GM21786 (cell line): Measurements from ENCODE around the gene DNAI2.

Experiments
- ATAC-seq: cut with Tn5 transposase; IDR thresholded peaks from one replicate; pipeline ENCODE4 v1.9.1; 2021; ENCODE audit not compliant: unreplicated experiment

Gene DNAI2

GRCh38 chr17:74274060-74274708 is at the start of gene DNAI2:
TSS of gene DNAI2 (plus strand) at chr17:74274234. CDS start at chr17:74281818, 7,584 bp downstream.
- ATAC-seq = no peak

- ATAC-seq = no peak
These were observed 48.9 kb upstream of the DNAI2 start for GRCh38 chr17:74224959-74225725.

- no peak for ATAC-seq
These were observed 47.8 kb upstream of the DNAI2 start for GRCh38 chr17:74226252-74226651.

- ATAC-seq = no peak
These were observed 46.6 kb upstream of the DNAI2 start for GRCh38 chr17:74227271-74228080.

- no peak for ATAC-seq
These were observed 45.6 kb upstream of the DNAI2 start for GRCh38 chr17:74228306-74228978.

GRCh38 chr17:74230896-74231295 is 43.1 kb upstream of the DNAI2 start:
- ATAC-seq = no peak

- ATAC-seq = no peak
These were observed 41.8 kb upstream of the DNAI2 start for GRCh38 chr17:74231928-74232907.

GRCh38 chr17:74233937-74234336 is 40.1 kb upstream of the DNAI2 start:
- ATAC-seq = no peak

- no peak for ATAC-seq
These were observed 39.5 kb upstream of the DNAI2 start for GRCh38 chr17:74234486-74234885.

GRCh38 chr17:74235040-74235581 is 38.9 kb upstream of the DNAI2 start:
- ATAC-seq = no peak

- no peak for ATAC-seq
These were observed 38.1 kb upstream of the DNAI2 start for GRCh38 chr17:74235911-74236371.

- no peak for ATAC-seq
These were observed 36.7 kb upstream of the DNAI2 start for GRCh38 chr17:74237321-74237720.

GRCh38 chr17:74239172-74239571 is 34.9 kb upstream of the DNAI2 start:
- ATAC-seq = no peak

GRCh38 chr17:74240618-74241205 is 33.3 kb upstream of the DNAI2 start:
- ATAC-seq = no peak

- no peak for ATAC-seq
These were observed 32.6 kb upstream of the DNAI2 start for GRCh38 chr17:74241431-74241830.

GRCh38 chr17:74241847-74242246 is 32.2 kb upstream of the DNAI2 start:
- no peak for ATAC-seq

GRCh38 chr17:74243013-74243755 is 30.9 kb upstream of the DNAI2 start:
- no peak for ATAC-seq

- no peak for ATAC-seq
These were observed 29.9 kb upstream of the DNAI2 start for GRCh38 chr17:74244128-74244527.
